HepG2 (cell line): Measurements from ENCODE around the gene DOCK9. TPM values are rescaled to one million over a fixed set of nuclear protein-coding genes. Genes with fewer than 3 reads are reported as not detected.

Experiments
- ATAC-seq: fragments of 200-7000 bp; cut with Tn5 transposase; 3 replicates; pipeline ENCODE4 v1.9.1; 2020; ENCODE audit warnings: mild to moderate bottlenecking, moderate library complexity
- BruUV-seq: library from RNA; stranded (reverse); fragments of 400-500 nt; replicated peaks from 2 replicates; lab custom pipeline; 2021; lab: Mats Ljungman, UMichigan
- CTCF ChIA-PET: fragments of 300-600 bp; formaldehyde crosslinking; extraction: SDS; loops from one replicate; lab custom pipeline; 2021; ENCODE audit warnings: low total read pairs, inconsistent platforms, low intra/inter-chr PET ratio; lab: Yijun Ruan, JAX
- POLR2A ChIA-PET: fragments of 350-600 bp; sonication (Branson Sonifier 250); formaldehyde crosslinking; loops from one replicate; lab custom pipeline; 2020; ENCODE audit warnings: antibody characterized with exemption, inconsistent platforms; lab: Yijun Ruan, JAX
- DNase-seq: peaks from one replicate; pipeline ENCODE4 v3.0.0-alpha.2; 2015; ENCODE audit warnings: low spot score
- FAIRE-seq: peaks from 3 replicates; lab custom pipeline; 2011; peaks lifted over from hg19 to GRCh38; lab: Jason Lieb, UNC
- H2AFZ ChIP-seq: one replicate; pipeline ENCODE4 v1.6.1; 2011; ENCODE audit warnings: low read length, inconsistent platforms
- H3K27ac ChIP-seq: fragments of 300-600 bp; 3 replicates; pipeline ENCODE4 v1.8.0; 2011; ENCODE audit warnings: mixed run types, mild to moderate bottlenecking, mixed read lengths, low read length, inconsistent platforms; ENCODE audit not compliant: insufficient read depth; ENCODE audit errors: extremely low read length
- H3K27me3 ChIP-seq, 2 experiments: fragments of 200-600 bp in 1 of 2; 2 replicates in 1 of 2; 3 replicates in 1 of 2; pipeline versions ENCODE4 v1.6.0 to v1.8.0; 2011; ENCODE audit warnings: low read length in 2 of 2, mild to moderate bottlenecking in 2 of 2, moderate library complexity in 2 of 2, inconsistent platforms in 1 of 2; ENCODE audit not compliant: insufficient read depth in 2 of 2, control insufficient read depth in 1 of 2
- H3K36me3 ChIP-seq, 2 experiments: fragments of 200-600 bp in 1 of 2; replicated peaks in 1 of 2; 2 replicates in 1 of 2; 3 replicates in 1 of 2; pipeline versions ENCODE4 v1.5.1 to v1.8.0; 2011; ENCODE audit warnings: low read length in 2 of 2, inconsistent platforms in 1 of 2; ENCODE audit not compliant: insufficient read depth in 2 of 2, control insufficient read depth in 1 of 2
- H3K4me1 ChIP-seq: 2 replicates; pipeline ENCODE4 v1.5.1; 2012; ENCODE audit warnings: low read length, inconsistent platforms; ENCODE audit not compliant: insufficient read depth
- H3K4me2 ChIP-seq: 2 replicates; pipeline ENCODE4 v1.6.0; 2011; ENCODE audit warnings: low read depth, low read length, inconsistent platforms
- H3K4me3 ChIP-seq, 3 experiments: fragments of 200-600 bp in 1 of 3; sonication (generic), shearing (Covaris generic) in 1 of 3; replicated peaks in 1 of 3; 2 replicates each; pipeline ENCODE4 v1.5.1; 2011 to 2016; ENCODE audit warnings: low read length in 3 of 3, inconsistent platforms in 2 of 3, low read depth in 2 of 3, mild to moderate bottlenecking in 2 of 3, control low read depth in 1 of 3, mixed read lengths in 1 of 3; ENCODE audit not compliant: insufficient read depth in 1 of 3
- H3K79me2 ChIP-seq: one replicate; pipeline ENCODE4 v1.6.1; 2011; ENCODE audit warnings: low read length, inconsistent platforms; ENCODE audit not compliant: insufficient read depth
- H3K9ac ChIP-seq: 2 replicates; pipeline ENCODE4 v1.6.0; 2011; ENCODE audit warnings: mild to moderate bottlenecking, low read depth, low read length, inconsistent platforms; ENCODE audit not compliant: insufficient read depth
- H3K9me3 ChIP-seq: 2 replicates; pipeline ENCODE4 v1.5.1; 2012; ENCODE audit warnings: mild to moderate bottlenecking, low read length
- H4K20me1 ChIP-seq: 2 replicates; pipeline ENCODE4 v1.6.0; 2011; ENCODE audit warnings: inconsistent platforms, mild to moderate bottlenecking, low read length, moderate library complexity; ENCODE audit not compliant: insufficient read depth
- BHLHE40 ChIP-seq: IDR thresholded peaks from 2 replicates; pipeline ENCODE4 v1.6.1; 2011; ENCODE audit warnings: low read length, improper control_type of control experiment
- FOXA3 ChIP-seq: IDR thresholded peaks from 2 replicates; pipeline ENCODE4 v1.6.1; 2016; ENCODE audit warnings: missing genetic modification reagents, missing compliant biosample characterization
- HDAC2 ChIP-seq: sonication (generic); formaldehyde crosslinking; IDR thresholded peaks from 2 replicates; pipeline ENCODE4 v1.4.0; 2020; ENCODE audit warnings: missing genetic modification reagents
- KDM5B ChIP-seq: sonication (generic); formaldehyde crosslinking; IDR thresholded peaks from 2 replicates; pipeline ENCODE4 v1.4.0; 2020; ENCODE audit warnings: missing genetic modification reagents, mild to moderate bottlenecking, borderline replicate concordance
- NFE2L2 ChIP-seq: fragments of 150-350 bp; IDR thresholded peaks from 2 replicates; pipeline ENCODE4 v1.6.1; 2014; ENCODE audit warnings: low read length
- RARA ChIP-seq: IDR thresholded peaks from 2 replicates; pipeline ENCODE4 v1.6.1; 2016; ENCODE audit warnings: missing genetic modification reagents, missing compliant biosample characterization
- SUZ12 ChIP-seq: fragments of 150-350 bp; IDR thresholded peaks from 2 replicates; pipeline ENCODE4 v1.6.1; 2014; ENCODE audit warnings: low read depth, low read length
- TBX2 ChIP-seq: sonication (generic); formaldehyde crosslinking; IDR thresholded peaks from 2 replicates; pipeline ENCODE4 v1.5.0; 2020; ENCODE audit warnings: missing genetic modification reagents, mild to moderate bottlenecking, borderline replicate concordance
- TOE1 ChIP-seq: sonication (generic); formaldehyde crosslinking; IDR thresholded peaks from 2 replicates; pipeline ENCODE4 v1.4.0; 2020; ENCODE audit warnings: mild to moderate bottlenecking, missing genetic modification reagents
- YY1 ChIP-seq: IDR thresholded peaks from 2 replicates; pipeline ENCODE4 v1.6.1; 2011; ENCODE audit warnings: low read length, low read depth, moderate library complexity, mild to moderate bottlenecking; ENCODE audit not compliant: insufficient read depth, insufficient replicate concordance
- ZFYVE20 ChIP-seq: sonication (generic); formaldehyde crosslinking; IDR thresholded peaks from 2 replicates; pipeline ENCODE4 v1.8.0; 2023; ENCODE audit warnings: low read depth, mild to moderate bottlenecking, moderate library complexity, missing genetic modification reagents, borderline replicate concordance
- ZNF891 ChIP-seq: sonication (generic); formaldehyde crosslinking; IDR thresholded peaks from 2 replicates; pipeline ENCODE4 v1.5.0; 2020; ENCODE audit warnings: mild to moderate bottlenecking, missing genetic modification reagents
- ZSCAN20 ChIP-seq: sonication (generic); formaldehyde crosslinking; IDR thresholded peaks from 2 replicates; pipeline ENCODE4 v1.4.0; 2020; ENCODE audit warnings: missing genetic modification reagents, mild to moderate bottlenecking, borderline replicate concordance
- ZSCAN22 ChIP-seq: sonication (generic); formaldehyde crosslinking; IDR thresholded peaks from 2 replicates; pipeline ENCODE4 v1.4.0; 2020; ENCODE audit warnings: mild to moderate bottlenecking, missing genetic modification reagents
- WGBS: methylation state at CpG from one replicate; pipeline ENCODE4 v1.1.6; 2017; ENCODE audit warnings: low lambda C conversion rate; 5-methylcytosine and 5-hydroxymethylcytosine counted together
- in situ Hi-C: cut with HindIII; loops from 2 replicates; pipeline ENCODE4 v1.10.0; 2017; ENCODE audit warnings: low pct_unique_long_range_greater_than_20kb; ENCODE audit not compliant: extremely low pct_ligation_motif_present
- intact Hi-C: fragments of 100-400 bp; cut with micrococcal nuclease; formaldehyde crosslinking; loops from one replicate; pipeline ENCODE4 v1.10.0; 2022; ENCODE audit not compliant: unreplicated experiment
- polyA plus RNA-seq, 8 experiments: library from polyadenylated mRNA; depleted of rRNA in 3 of 8; stranded (reverse) in 7 of 8; unstranded in 1 of 8; fragments of >200 nt; fragmentation: Illumina TruSeq in 4 of 8; extraction: Trizol in 4 of 8; gene quantifications; 2 replicates each; pipeline versions ENCODE4 v1.2.1 to v1.2.3, GENCODE V29; 2011 to 2016; ENCODE audit warnings: low read depth in 4 of 8, missing spikeins in 1 of 8, mixed read lengths in 1 of 8; ENCODE audit not compliant: insufficient read depth in 1 of 8
- total RNA-seq, 5 experiments: library from RNA; depleted of rRNA; stranded (reverse); fragments of >200 nt; fragmentation: Illumina TruSeq; extraction: Trizol; gene quantifications; 2 replicates each; pipeline ENCODE4 v1.2.3, GENCODE V29; 2016; ENCODE audit warnings: low read depth in 1 of 5
- TF ChIP-seq, protein P1 (sequence below): sonication (generic); formaldehyde crosslinking; IDR thresholded peaks from 2 replicates; pipeline ENCODE4 v1.5.1; 2020; ENCODE audit warnings: missing genetic modification reagents, mild to moderate bottlenecking, borderline replicate concordance
- TF ChIP-seq, protein P2 (sequence below): sonication (generic); formaldehyde crosslinking; IDR thresholded peaks from 2 replicates; pipeline ENCODE4 v1.4.0; 2020; ENCODE audit warnings: missing genetic modification reagents
- TF ChIP-seq, protein P3 (sequence below): IDR thresholded peaks from 2 replicates; pipeline ENCODE4 v1.6.1; 2018; ENCODE audit warnings: missing genetic modification reagents, mild to moderate bottlenecking, missing compliant biosample characterization
- TF ChIP-seq, protein P4 (sequence below): sonication (generic); formaldehyde crosslinking; IDR thresholded peaks from 2 replicates; pipeline ENCODE4 v1.5.0; 2020; ENCODE audit warnings: mild to moderate bottlenecking, missing genetic modification reagents
- TF ChIP-seq, protein P5 (sequence below): sonication (generic); formaldehyde crosslinking; IDR thresholded peaks from 2 replicates; pipeline ENCODE4 v1.4.0; 2020; ENCODE audit warnings: missing genetic modification reagents, mild to moderate bottlenecking, borderline replicate concordance

The DOCK9 gene
- total and polyA plus RNA-seq, 2 of the 13 experiments (the other 11 are each of a cell fraction or from before 2014, with no cell fraction given) = 0.44 to 0.97 TPM

DNA sequence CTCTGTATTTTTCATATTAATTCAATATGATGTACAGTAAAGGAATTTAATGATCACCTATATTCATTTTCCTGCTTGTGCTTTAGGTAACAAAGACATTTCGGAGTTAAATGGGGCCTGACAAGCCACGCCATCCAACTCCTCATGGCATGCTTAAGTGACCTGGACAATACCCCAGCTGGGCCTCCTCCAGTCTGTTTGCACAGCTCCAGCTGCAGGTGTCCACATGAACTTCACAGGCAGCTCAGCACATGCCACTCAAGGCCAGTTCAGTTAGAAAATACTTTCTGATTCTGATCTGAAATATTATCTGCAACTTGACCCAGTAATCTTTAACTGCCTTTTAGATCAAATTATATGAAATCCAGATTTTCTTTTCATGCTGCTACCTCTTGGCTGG, 135.8 kb downstream of the DOCK9 start:
- Histone ChIP-seq H3K4me3 (no peak overlapping the region), H3K4me1 (peaks cover 10% of the 10 kb centered on the region), H3K4me2 (no peak overlapping the region), H3K27me3 (no peaks in the 10 kb centered on the region; a peak in 1 of 5 replicates), H3K9me3 (no peaks in the 10 kb centered on the region), H3K9ac (no peak overlapping the region), H3K27ac (no peak overlapping the region), H3K79me2 (no peaks in the 10 kb centered on the region), H2AFZ (no peak overlapping the region), H3K36me3 (no peaks in the 10 kb centered on the region), H4K20me1 (no peaks in the 10 kb centered on the region)
- ATAC-seq (peak; percentile 58), FAIRE-seq (no peak), DNase-seq (peak; percentile 29)
- in situ Hi-C loops = loop anchor here (10.0 kb wide), 1 partner anchor 377 kb away; no protein-coding TSS in a partner anchor
- ChIA-PET POLR2A (no interaction called here), CTCF (interaction anchor here (1.6 to 1.8 kb wide), 2 partner anchors 169 to 192 kb away, joined by 5 to 7 read pairs; no protein-coding TSS in a partner anchor)
- no TSS peak for BruUV-seq
- 20% methylated on average over 2 of the region's 2 CpGs for WGBS
- intact Hi-C loops = loop anchor here (2.0 to 10.0 kb wide), 4 partner anchors 169 to 993 kb away; partner anchors contain the start of gene STK24
- TF ChIP-seq ZSCAN22 (CRISPR knock-in tag) (no peak), BHLHE40 (peak; percentile 59; the same call in 1 of the 2 replicates), NFE2L2 (no peak), ZNF891 (no peak), RARA (peak; percentile 71; the same call in 1 of the 2 replicates), TOE1 (CRISPR knock-in tag) (no peak), TBX2 (CRISPR knock-in tag) (no peak; the same call in 1 of the 2 replicates), ZFYVE20 (no peak), SUZ12 (no peak), ZSCAN20 (CRISPR knock-in tag) (no peak), KDM5B (CRISPR knock-in tag) (no peak), FOXA3 (CRISPR knock-in tag) (peak; percentile 52; the same call in 1 of the 2 replicates), YY1 (no peak), HDAC2 (CRISPR knock-in tag) (no peak)
- TF ChIP-seq, protein P1, sequence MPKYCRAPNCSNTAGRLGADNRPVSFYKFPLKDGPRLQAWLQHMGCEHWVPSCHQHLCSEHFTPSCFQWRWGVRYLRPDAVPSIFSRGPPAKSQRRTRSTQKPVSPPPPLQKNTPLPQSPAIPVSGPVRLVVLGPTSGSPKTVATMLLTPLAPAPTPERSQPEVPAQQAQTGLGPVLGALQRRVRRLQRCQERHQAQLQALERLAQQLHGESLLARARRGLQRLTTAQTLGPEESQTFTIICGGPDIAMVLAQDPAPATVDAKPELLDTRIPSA = no peak
- TF ChIP-seq, protein P2, sequence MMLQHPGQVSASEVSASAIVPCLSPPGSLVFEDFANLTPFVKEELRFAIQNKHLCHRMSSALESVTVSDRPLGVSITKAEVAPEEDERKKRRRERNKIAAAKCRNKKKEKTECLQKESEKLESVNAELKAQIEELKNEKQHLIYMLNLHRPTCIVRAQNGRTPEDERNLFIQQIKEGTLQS = no peak
- TF ChIP-seq, protein P3, sequence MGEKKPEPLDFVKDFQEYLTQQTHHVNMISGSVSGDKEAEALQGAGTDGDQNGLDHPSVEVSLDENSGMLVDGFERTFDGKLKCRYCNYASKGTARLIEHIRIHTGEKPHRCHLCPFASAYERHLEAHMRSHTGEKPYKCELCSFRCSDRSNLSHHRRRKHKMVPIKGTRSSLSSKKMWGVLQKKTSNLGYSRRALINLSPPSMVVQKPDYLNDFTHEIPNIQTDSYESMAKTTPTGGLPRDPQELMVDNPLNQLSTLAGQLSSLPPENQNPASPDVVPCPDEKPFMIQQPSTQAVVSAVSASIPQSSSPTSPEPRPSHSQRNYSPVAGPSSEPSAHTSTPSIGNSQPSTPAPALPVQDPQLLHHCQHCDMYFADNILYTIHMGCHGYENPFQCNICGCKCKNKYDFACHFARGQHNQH (CRISPR knock-in tag) = no peak
- TF ChIP-seq, protein P4, sequence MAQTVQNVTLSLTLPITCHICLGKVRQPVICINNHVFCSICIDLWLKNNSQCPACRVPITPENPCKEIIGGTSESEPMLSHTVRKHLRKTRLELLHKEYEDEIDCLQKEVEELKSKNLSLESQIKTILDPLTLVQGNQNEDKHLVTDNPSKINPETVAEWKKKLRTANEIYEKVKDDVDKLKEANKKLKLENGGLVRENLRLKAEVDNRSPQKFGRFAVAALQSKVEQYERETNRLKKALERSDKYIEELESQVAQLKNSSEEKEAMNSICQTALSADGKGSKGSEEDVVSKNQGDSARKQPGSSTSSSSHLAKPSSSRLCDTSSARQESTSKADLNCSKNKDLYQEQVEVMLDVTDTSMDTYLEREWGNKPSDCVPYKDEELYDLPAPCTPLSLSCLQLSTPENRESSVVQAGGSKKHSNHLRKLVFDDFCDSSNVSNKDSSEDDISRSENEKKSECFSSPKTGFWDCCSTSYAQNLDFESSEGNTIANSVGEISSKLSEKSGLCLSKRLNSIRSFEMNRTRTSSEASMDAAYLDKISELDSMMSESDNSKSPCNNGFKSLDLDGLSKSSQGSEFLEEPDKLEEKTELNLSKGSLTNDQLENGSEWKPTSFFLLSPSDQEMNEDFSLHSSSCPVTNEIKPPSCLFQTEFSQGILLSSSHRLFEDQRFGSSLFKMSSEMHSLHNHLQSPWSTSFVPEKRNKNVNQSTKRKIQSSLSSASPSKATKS = no peak
- TF ChIP-seq, protein P5, sequence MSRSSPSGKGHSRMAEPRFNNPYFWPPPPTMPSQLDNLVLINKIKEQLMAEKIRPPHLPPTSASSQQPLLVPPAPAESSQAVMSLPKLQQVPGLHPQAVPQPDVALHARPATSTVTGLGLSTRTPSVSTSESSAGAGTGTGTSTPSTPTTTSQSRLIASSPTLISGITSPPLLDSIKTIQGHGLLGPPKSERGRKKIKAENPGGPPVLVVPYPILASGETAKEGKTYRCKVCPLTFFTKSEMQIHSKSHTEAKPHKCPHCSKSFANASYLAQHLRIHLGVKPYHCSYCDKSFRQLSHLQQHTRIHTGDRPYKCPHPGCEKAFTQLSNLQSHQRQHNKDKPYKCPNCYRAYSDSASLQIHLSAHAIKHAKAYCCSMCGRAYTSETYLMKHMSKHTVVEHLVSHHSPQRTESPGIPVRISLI (CRISPR knock-in tag) = no peak
